Measurements from ENCODE around the gene KRT2. TPM values are rescaled to one million over a fixed set of nuclear protein-coding genes. Genes with fewer than 3 reads are reported as not detected.

The KRT2 gene
- polyA plus RNA-seq, 1 experiment: not detected

DNA sequence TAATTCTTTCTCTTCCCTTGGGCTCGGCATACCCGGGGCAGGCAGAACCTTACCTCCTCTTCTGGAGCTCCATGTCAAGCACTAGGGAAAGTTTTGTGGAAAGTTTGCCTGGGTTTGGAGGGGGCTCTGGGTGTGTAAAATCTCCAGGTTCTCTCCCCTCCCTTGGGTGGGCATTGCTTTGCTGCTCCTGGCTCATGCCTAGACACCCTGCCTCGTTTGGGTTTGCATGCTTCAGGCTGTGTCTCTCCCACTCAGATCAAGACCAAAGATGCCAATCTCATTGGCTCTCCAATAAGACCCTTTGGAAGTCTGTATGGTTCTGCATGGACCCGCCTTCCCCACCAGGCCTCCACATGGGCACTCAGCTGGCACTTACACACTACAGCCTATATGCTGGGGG, 6.2 kb upstream of the KRT2 start:
- ChIA-PET POLR2A (no interaction called here), CTCF (no interaction called here)
- H3K9me3 ChIP-seq (ENCODE audit: control insufficient read depth, insufficient read depth, low read length): no peaks in the 10 kb centered on the region
- DNase-seq (ENCODE audit: low read depth, low spot score): no peak
- TF ChIP-seq, protein P1, sequence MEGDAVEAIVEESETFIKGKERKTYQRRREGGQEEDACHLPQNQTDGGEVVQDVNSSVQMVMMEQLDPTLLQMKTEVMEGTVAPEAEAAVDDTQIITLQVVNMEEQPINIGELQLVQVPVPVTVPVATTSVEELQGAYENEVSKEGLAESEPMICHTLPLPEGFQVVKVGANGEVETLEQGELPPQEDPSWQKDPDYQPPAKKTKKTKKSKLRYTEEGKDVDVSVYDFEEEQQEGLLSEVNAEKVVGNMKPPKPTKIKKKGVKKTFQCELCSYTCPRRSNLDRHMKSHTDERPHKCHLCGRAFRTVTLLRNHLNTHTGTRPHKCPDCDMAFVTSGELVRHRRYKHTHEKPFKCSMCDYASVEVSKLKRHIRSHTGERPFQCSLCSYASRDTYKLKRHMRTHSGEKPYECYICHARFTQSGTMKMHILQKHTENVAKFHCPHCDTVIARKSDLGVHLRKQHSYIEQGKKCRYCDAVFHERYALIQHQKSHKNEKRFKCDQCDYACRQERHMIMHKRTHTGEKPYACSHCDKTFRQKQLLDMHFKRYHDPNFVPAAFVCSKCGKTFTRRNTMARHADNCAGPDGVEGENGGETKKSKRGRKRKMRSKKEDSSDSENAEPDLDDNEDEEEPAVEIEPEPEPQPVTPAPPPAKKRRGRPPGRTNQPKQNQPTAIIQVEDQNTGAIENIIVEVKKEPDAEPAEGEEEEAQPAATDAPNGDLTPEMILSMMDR (IDR thresholded peaks at IDR 0.05; ENCODE audit: low read depth, low read length): no peak
- H3K4me3 ChIP-seq (ENCODE audit: low read depth, low read length): no peak overlapping the region
- H3K27me3 ChIP-seq (ENCODE audit: control insufficient read depth, insufficient read depth, low read length): peaks cover 14% of the 10 kb centered on the region
- H3K27ac ChIP-seq (ENCODE audit: low read depth, low read length): no peak overlapping the region

DNA sequence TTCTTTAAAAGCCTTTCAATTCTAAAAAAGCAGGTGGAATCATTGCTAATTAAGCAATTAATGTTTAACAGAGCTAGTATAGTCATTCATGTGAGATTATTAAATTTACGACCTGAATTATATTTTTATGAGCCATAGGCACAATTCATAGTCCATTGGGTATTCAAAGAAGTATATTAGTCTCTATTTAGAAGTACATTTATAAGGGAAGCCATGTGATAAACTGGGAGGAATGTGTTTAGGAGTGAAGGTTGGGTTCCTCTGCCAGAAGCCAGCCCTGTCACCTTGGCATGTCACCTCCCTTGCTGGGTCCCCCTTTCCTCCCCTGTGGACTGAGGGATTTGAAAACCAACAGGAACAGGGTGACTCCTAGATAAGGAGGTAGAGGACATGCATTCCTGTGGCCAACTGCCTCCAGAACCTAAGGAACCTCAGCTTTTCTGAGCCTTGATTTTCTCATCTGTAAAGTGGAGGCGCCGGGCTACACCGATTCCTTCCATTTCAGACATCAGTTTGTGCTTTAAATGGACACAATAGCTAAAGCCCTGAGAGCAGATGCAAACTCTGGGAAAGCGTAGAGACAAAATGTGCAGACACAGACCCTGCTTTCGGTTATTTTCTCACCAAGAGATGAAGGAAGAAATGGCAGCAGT, 5.4 kb upstream of the KRT2 start:
- H3K4me3 ChIP-seq (ENCODE audit: low read depth, low read length): no peak overlapping the region
- no peak for DNase-seq (ENCODE audit: low read depth, low spot score)
- no peak overlapping the region for H3K27ac ChIP-seq (ENCODE audit: low read depth, low read length)
- ChIA-PET POLR2A (no interaction called here), CTCF (no interaction called here)
- peaks cover 12% of the 10 kb centered on the region for H3K27me3 ChIP-seq (ENCODE audit: control insufficient read depth, insufficient read depth, low read length)
- no peaks in the 10 kb centered on the region for H3K9me3 ChIP-seq (ENCODE audit: control insufficient read depth, insufficient read depth, low read length)
- TF ChIP-seq, protein P1 (IDR thresholded peaks at IDR 0.05; ENCODE audit: low read depth, low read length): no peak

DNA sequence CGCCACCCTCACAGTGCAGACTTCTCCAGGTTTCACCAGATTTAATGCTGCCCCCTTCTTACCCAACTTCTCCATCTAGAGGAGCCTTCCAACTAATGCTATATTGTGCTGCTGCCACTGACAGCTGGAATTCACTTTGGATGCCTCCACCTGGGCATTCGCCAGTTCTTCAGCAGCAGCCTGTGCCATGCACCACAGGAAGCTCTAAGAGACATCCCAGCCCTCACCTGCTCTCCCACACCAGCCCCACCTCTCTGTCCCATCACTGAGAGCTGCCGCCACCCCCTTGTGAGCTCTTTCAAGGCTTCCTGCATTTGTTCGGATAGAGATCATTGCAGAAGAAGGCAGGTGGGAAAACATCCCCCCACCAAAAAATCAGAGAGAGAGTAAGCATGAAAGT, 4.6 kb upstream of the KRT2 start:
- POLR2A ChIA-PET: no interaction called here
- H3K27me3 ChIP-seq (ENCODE audit: control insufficient read depth, insufficient read depth, low read length): peaks cover 11% of the 10 kb centered on the region
- peaks cover 4% of the 10 kb centered on the region; the same call in 1 of the 2 replicates for H3K9me3 ChIP-seq (ENCODE audit: control insufficient read depth, insufficient read depth, low read length)
- CTCF ChIA-PET: no interaction called here
- TF ChIP-seq, protein P1 (IDR thresholded peaks at IDR 0.05; ENCODE audit: low read depth, low read length): no peak
- H3K27ac ChIP-seq (ENCODE audit: low read depth, low read length): no peak overlapping the region
- no peak overlapping the region for H3K4me3 ChIP-seq (ENCODE audit: low read depth, low read length)
- no peak for DNase-seq (ENCODE audit: low read depth, low spot score)

DNA sequence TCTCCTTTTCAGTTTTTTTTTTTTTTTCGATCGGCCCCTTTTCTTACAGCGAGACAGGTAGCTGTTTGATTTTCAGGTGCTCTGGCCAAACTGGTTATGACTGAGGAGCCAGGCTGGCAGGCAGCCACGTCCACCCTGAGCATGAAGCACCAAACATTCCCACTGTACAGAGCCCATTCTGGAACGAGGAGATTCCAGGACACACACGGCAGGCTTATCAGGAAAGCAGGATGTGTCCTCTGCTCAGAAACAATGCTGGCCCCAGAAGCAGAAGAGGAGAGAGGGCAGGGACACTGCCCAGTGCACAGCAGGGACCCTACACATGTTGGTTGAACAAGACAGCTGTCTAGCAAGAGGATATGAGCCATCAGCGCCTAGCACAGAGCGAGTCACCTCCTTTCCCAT, 3.7 kb upstream of the KRT2 start:
- no peak overlapping the region for H3K4me3 ChIP-seq (ENCODE audit: low read depth, low read length)
- POLR2A ChIA-PET: interaction anchor here (0.6 kb wide), 1 partner anchor 426 kb away, joined by 4 read pairs; no protein-coding TSS in a partner anchor
- H3K27me3 ChIP-seq (ENCODE audit: control insufficient read depth, insufficient read depth, low read length): peaks cover 13% of the 10 kb centered on the region
- TF ChIP-seq, protein P1 (IDR thresholded peaks at IDR 0.05; ENCODE audit: low read depth, low read length): no peak
- no peak for DNase-seq (ENCODE audit: low read depth, low spot score)
- no peak overlapping the region for H3K27ac ChIP-seq (ENCODE audit: low read depth, low read length)
- CTCF ChIA-PET: interaction anchor here (0.6 kb wide), 1 partner anchor 28 kb away, joined by 3 read pairs; no protein-coding TSS in a partner anchor
- H3K9me3 ChIP-seq (ENCODE audit: control insufficient read depth, insufficient read depth, low read length): peaks cover 5% of the 10 kb centered on the region; the same call in 1 of the 2 replicates

DNA sequence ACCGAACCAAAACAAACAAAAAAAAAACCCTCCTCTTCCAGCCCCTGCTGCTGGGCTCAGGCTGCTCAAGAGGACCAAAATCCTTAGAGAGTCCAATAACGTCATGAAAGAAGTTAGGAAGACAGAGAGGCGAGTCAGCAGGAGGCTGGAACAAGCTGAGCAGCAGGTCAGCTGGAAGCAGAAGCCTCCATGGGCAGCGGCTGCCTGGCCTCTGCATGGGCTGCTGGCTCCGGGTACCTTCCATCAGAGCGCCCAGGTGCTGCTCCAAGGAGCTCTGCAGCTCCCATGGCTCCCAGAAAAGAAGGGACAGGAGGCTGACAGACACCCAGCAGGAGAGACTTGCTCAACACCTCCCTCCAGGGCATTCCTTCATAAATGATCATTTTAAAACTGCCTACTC, 3.2 kb upstream of the KRT2 start:
- no peak for DNase-seq (ENCODE audit: low read depth, low spot score)
- no peak overlapping the region for H3K27ac ChIP-seq (ENCODE audit: low read depth, low read length)
- CTCF ChIA-PET: interaction anchor here (0.6 kb wide), 1 partner anchor 211 kb away, joined by 3 read pairs; no protein-coding TSS in a partner anchor
- POLR2A ChIA-PET: no interaction called here
- TF ChIP-seq, protein P1 (IDR thresholded peaks at IDR 0.05; ENCODE audit: low read depth, low read length): no peak
- H3K27me3 ChIP-seq (ENCODE audit: control insufficient read depth, insufficient read depth, low read length): peaks cover 14% of the 10 kb centered on the region
- peaks cover 5% of the 10 kb centered on the region; the same call in 1 of the 2 replicates for H3K9me3 ChIP-seq (ENCODE audit: control insufficient read depth, insufficient read depth, low read length)
- H3K4me3 ChIP-seq (ENCODE audit: low read depth, low read length): no peak overlapping the region
